ENCODE results near the gene MIP.
"Not testable (repeated sequence)": the region's sequence is repeated elsewhere in the genome, so short reads cannot be mapped to it uniquely, and the experiment has no call there.

The MIP gene

GRCh38 chr12:56454557-56454956 is at the start of gene MIP:
Gene MIP (minus strand): TSS chr12:56454657. CDS start chr12:56454613, 44 bp downstream.
- FAIRE-seq = no peak

- FAIRE-seq = not testable (repeated sequence)
Observed at GRCh38 chr12:56499879-56500278, 45.4 kb upstream of the MIP start.

- FAIRE-seq = not testable (repeated sequence)
Observed at GRCh38 chr12:56499452-56499851, 45.0 kb upstream of the MIP start.

- FAIRE-seq = not testable (repeated sequence)
Observed at GRCh38 chr12:56498126-56498902, 43.9 kb upstream of the MIP start.

- FAIRE-seq = not testable (repeated sequence)
Observed at GRCh38 chr12:56496704-56497103, 42.2 kb upstream of the MIP start.

- not testable (repeated sequence) for FAIRE-seq
Observed at GRCh38 chr12:56494481-56494880, 40.0 kb upstream of the MIP start.

- FAIRE-seq = not testable (repeated sequence)
Observed at GRCh38 chr12:56494106-56494415, 39.6 kb upstream of the MIP start.

- FAIRE-seq = not testable (repeated sequence)
Observed at GRCh38 chr12:56493409-56494105, 39.1 kb upstream of the MIP start.

- no peak for FAIRE-seq
Observed at GRCh38 chr12:56490360-56490759, 35.9 kb upstream of the MIP start.

GRCh38 chr12:56488041-56488955 is 33.8 kb upstream of the MIP start, which contains the start of gene GLS2:
Gene GLS2 (minus strand): TSS chr12:56488161. CDS start chr12:56488118, 43 bp downstream.
- no peak for FAIRE-seq

GRCh38 chr12:56487448-56488040 is 33.1 kb upstream of the MIP start:
- no peak for FAIRE-seq

GRCh38 chr12:56486694-56487093 is 32.2 kb upstream of the MIP start:
- FAIRE-seq = no peak

- FAIRE-seq = no peak
Observed at GRCh38 chr12:56484566-56484965, 30.1 kb upstream of the MIP start.

GRCh38 chr12:56479625-56480024 is 25.2 kb upstream of the MIP start:
- no peak for FAIRE-seq

- no peak for FAIRE-seq
Observed at GRCh38 chr12:56477521-56478225, 23.2 kb upstream of the MIP start.

GRCh38 chr12:56476972-56477432 is 22.5 kb upstream of the MIP start:
- no peak for FAIRE-seq

- FAIRE-seq = no peak
Observed at GRCh38 chr12:56476143-56476542, 21.7 kb upstream of the MIP start.

GRCh38 chr12:56474389-56474788 is 19.9 kb upstream of the MIP start:
- no peak for FAIRE-seq

- no peak for FAIRE-seq
Observed at GRCh38 chr12:56469007-56469930, 14.8 kb upstream of the MIP start.

GRCh38 chr12:56468216-56469006 is 14.0 kb upstream of the MIP start, which contains the start of gene SPRYD4:
Gene SPRYD4 (plus strand): TSS chr12:56468578. CDS start chr12:56468592, 14 bp downstream.
- FAIRE-seq = no peak

Data from colon (tissue), 2 donors.